Kidney (tissue), 14 donors: ENCODE results near the gene KDM6A. TPM values are rescaled to one million over a fixed set of nuclear protein-coding genes. Genes with fewer than 3 reads are reported as not detected.

Source experiments
- DNase-seq, 5 donors: peaks; one replicate each; pipeline ENCODE4 v3.0.0-alpha.2; 2013 to 2020
- FAIRE-seq: peaks from 2 replicates; lab custom pipeline; 2012; peaks lifted over from hg19 to GRCh38; lab: Jason Lieb, UNC
- H3K27ac ChIP-seq, 2 donors: one replicate each; pipeline ENCODE4 v1.7.0; 2013; ENCODE audit warnings: low read depth in 2 of 2, low read length in 2 of 2, inconsistent platforms in 1 of 2
- H3K27me3 ChIP-seq: one replicate; pipeline ENCODE4 v1.7.1; 2013; ENCODE audit warnings: low read length, inconsistent platforms; ENCODE audit not compliant: control insufficient read depth, insufficient read depth
- H3K36me3 ChIP-seq, 3 donors: one replicate each; pipeline versions ENCODE4 v1.7.0 to v1.7.1; 2013; ENCODE audit warnings: low read length in 3 of 3, control low read depth in 1 of 3, inconsistent platforms in 1 of 3; ENCODE audit not compliant: insufficient read depth in 3 of 3, control insufficient read depth in 2 of 3
- H3K4me1 ChIP-seq, 3 donors: one replicate each; pipeline versions ENCODE4 v1.7.0 to v1.7.1; 2013; ENCODE audit warnings: low read length in 3 of 3, inconsistent platforms in 1 of 3, low read depth in 1 of 3; ENCODE audit not compliant: control insufficient read depth in 2 of 3, insufficient read depth in 2 of 3
- H3K4me3 ChIP-seq, 3 donors: one replicate each; pipeline versions ENCODE4 v1.7.0 to v1.8.1; 2013; ENCODE audit warnings: low read length in 3 of 3, control low read depth in 1 of 3, inconsistent platforms in 1 of 3
- H3K9ac ChIP-seq, 3 donors: one replicate each; pipeline versions ENCODE4 v1.7.0 to v1.7.1; 2013; ENCODE audit warnings: low read length in 3 of 3, control low read depth in 1 of 3, inconsistent platforms in 1 of 3
- H3K9me3 ChIP-seq, 3 donors: one replicate each; pipeline versions ENCODE4 v1.7.0 to v1.7.1; 2013; ENCODE audit warnings: low read length in 3 of 3, control low read depth in 1 of 3, inconsistent platforms in 1 of 3; ENCODE audit not compliant: control insufficient read depth in 2 of 3, insufficient read depth in 1 of 3
- intact Hi-C: fragments of 100-400 bp; cut with DNase I; formaldehyde crosslinking; loops from one replicate; pipeline ENCODE4 v1.11.1; 2022
- polyA plus RNA-seq: library from polyadenylated mRNA; stranded (reverse); fragments of 350-450 nt; fragmentation: Illumina TruSeq; extraction: RNeasy Lipid Tissue Mini Kit (QIAGEN cat#74804); gene quantifications from one replicate; pipeline ENCODE4 v1.2.3, GENCODE V29; 2014; ENCODE audit warnings: low read depth, low replicate concordance; ENCODE audit not compliant: insufficient read depth
- total RNA-seq: library from RNA; stranded (reverse); fragmentation: NEBNext Ultra II Directional; extraction: Animal tissue kit (Norgen Biotek cat#: 25700); gene quantifications from one replicate; pipeline ENCODE4 v1.2.1, GENCODE V29; 2021
- TF ChIP-seq, protein P1 (sequence below): IDR thresholded peaks from 3 replicates; pipeline ENCODE4 v1.5.1; 2012; ENCODE audit warnings: mild to moderate bottlenecking, moderate library complexity, borderline replicate concordance; ENCODE audit not compliant: insufficient read depth; ENCODE audit errors: extremely low read depth
- donor health status: control.
- donor health status: control.
- donor health status: control.
- donor health status: control.
- donor health status: control.
- donor health status: DM: yes; HTN: yes; CAD: no.
- donor health status: Normal renal cell carcinoma (clear cell type).

KDM6A gene
- total and polyA plus RNA-seq, 2 donors from 2014 or later, result 7.7 to 40.8 TPM

GRCh38 chrX:44975666-44976263, 102.8 kb downstream of the KDM6A start:
- TF ChIP-seq, protein P1, sequence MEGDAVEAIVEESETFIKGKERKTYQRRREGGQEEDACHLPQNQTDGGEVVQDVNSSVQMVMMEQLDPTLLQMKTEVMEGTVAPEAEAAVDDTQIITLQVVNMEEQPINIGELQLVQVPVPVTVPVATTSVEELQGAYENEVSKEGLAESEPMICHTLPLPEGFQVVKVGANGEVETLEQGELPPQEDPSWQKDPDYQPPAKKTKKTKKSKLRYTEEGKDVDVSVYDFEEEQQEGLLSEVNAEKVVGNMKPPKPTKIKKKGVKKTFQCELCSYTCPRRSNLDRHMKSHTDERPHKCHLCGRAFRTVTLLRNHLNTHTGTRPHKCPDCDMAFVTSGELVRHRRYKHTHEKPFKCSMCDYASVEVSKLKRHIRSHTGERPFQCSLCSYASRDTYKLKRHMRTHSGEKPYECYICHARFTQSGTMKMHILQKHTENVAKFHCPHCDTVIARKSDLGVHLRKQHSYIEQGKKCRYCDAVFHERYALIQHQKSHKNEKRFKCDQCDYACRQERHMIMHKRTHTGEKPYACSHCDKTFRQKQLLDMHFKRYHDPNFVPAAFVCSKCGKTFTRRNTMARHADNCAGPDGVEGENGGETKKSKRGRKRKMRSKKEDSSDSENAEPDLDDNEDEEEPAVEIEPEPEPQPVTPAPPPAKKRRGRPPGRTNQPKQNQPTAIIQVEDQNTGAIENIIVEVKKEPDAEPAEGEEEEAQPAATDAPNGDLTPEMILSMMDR, result no peak
- Histone ChIP-seq H3K9ac (no peak overlapping the region), H3K9me3 (no peaks in the 10 kb centered on the region), H3K36me3 (no peaks in the 10 kb centered on the region), H3K27me3 (no peaks in the 10 kb centered on the region), H3K4me3 (no peak overlapping the region), H3K27ac (no peak overlapping the region), H3K4me1 (no peaks in the 10 kb centered on the region)
- DNase-seq, result no peak
- intact Hi-C loops, result no loop called here
- FAIRE-seq, result no peak

DNA sequence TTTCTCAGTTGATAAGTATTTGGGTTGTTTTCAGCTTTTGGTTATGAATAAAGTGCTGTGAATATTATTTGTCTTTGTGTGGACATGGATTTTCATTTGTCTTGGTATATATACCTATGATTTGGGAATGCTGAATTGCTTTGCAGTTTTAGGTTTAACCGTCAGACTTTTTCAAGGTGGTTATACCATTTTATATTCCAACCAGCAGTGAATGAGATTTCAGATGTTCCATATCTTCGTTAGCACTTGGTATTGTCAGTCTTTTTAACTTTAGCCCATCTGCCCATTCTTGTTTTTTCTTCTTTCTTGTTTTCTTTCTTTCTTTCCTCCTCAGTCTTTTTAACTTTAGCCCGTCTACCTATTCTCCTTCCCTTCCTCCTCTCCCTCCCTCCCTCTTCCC, 106.0 kb downstream of the KDM6A start:
- H3K36me3 ChIP-seq, result no peaks in the 10 kb centered on the region
- TF ChIP-seq, protein P1, result no peak
- no peak overlapping the region for H3K9ac ChIP-seq
- H3K27me3 ChIP-seq, result no peaks in the 10 kb centered on the region
- FAIRE-seq (no peak), DNase-seq (no peak)
- H3K4me3 ChIP-seq, result no peak overlapping the region
- no peaks in the 10 kb centered on the region for H3K4me1 ChIP-seq
- no peaks in the 10 kb centered on the region for H3K9me3 ChIP-seq
- intact Hi-C loops, result no loop called here
- H3K27ac ChIP-seq, result no peak overlapping the region

DNA sequence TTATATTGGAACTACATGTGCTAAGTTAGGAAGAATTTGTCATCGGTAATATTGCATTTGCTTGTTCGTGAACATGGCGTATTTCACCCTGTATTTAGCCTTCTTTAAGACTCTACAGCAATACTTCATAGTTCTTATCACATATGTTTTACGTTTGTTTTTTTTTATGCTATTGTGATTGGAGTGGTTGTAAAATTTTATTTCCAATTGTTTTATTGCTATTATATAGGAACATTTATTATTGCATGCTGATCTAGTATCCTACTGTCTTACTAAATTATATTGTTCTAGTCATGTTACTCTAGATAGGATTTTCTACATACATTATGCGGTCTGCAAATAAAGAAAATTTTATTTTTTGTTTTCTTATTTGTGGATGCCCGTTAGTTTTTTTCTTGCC, 107.4 kb downstream of the KDM6A start:
- DNase-seq, result no peak
- H3K36me3 ChIP-seq, result no peaks in the 10 kb centered on the region
- no peak overlapping the region for H3K9ac ChIP-seq
- no peaks in the 10 kb centered on the region for H3K4me1 ChIP-seq
- no peak overlapping the region for H3K27ac ChIP-seq
- TF ChIP-seq, protein P1, result no peak
- no peak overlapping the region for H3K4me3 ChIP-seq
- H3K9me3 ChIP-seq, result no peaks in the 10 kb centered on the region
- no peak for FAIRE-seq
- no peaks in the 10 kb centered on the region for H3K27me3 ChIP-seq
- intact Hi-C loops, result no loop called here

GRCh38 chrX:44980883-44981282, 107.9 kb downstream of the KDM6A start:
- no peak for DNase-seq
- intact Hi-C loops, result no loop called here
- Histone ChIP-seq H3K4me1 (no peaks in the 10 kb centered on the region), H3K36me3 (no peaks in the 10 kb centered on the region), H3K27me3 (no peaks in the 10 kb centered on the region), H3K9me3 (no peaks in the 10 kb centered on the region), H3K4me3 (no peak overlapping the region), H3K9ac (no peak overlapping the region), H3K27ac (no peak overlapping the region)
- TF ChIP-seq, protein P1, result no peak
- FAIRE-seq, result no peak
